HG02571 (cell line): ENCODE results near the gene FGF11.

Source experiments
- ATAC-seq: cut with Tn5 transposase; IDR thresholded peaks from one replicate; pipeline ENCODE4 v1.9.1; 2021; ENCODE audit warnings: mild to moderate bottlenecking, moderate library complexity; ENCODE audit not compliant: unreplicated experiment

Gene FGF11

GRCh38 chr17:7439462-7440112 is at the start of gene FGF11:
FGF11 (plus strand) TSS chr17:7439512; CDS start chr17:7439621, 109 bp downstream.
- no peak for ATAC-seq

DNA sequence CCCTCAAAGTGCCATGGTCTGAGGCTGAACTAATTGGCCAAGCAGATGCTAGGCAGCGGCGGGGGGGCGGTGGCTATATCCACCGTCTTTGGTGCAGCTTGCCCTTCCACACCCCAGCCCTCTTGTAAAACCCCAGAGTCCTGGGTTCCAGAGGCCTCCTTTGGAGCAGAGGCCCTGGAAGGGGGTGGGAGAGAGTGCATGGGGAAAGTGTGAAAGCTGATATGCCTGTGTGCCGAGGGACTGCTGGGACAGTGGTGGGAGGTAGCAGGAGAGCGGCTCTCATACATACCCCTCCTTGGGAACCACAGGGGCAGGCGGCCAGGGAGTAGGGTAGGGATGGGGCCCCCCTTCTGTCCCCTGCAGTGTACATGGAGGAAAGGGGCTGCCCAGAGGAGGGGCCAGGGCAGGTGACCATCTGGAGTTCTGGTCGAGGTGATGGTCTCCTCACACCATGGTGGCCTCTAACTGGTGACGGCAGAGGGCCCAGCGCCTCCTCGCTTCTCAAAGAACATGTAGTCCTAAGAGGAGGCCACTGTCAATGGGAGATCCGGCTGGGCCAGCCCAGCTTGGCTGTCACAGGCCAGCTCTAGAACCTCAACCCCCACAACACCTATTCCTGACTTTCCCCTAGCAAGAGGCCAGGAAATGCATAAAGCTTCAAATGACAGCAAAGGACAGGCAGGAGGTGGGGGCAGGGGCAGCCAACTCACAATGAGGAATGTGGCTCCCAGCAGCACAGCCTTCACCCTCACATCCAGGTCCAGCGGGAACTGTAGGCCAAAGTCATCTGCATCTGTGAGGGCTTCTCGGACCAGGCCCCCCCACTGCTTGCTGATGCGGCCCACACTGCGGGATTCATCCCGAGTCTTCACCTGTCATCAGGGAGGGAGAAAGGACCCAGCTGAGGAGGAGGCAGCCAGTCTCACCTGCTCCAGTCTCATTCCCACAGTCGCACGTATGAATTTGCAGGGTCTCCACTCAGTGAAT is 49.1 kb upstream of the FGF11 start:
- no peak for ATAC-seq

GRCh38 chr17:7391307-7391706 is 48.0 kb upstream of the FGF11 start:
- no peak for ATAC-seq

- ATAC-seq, result no peak
Measured at GRCh38 chr17:7392696-7393612, 46.4 kb upstream of the FGF11 start.

DNA sequence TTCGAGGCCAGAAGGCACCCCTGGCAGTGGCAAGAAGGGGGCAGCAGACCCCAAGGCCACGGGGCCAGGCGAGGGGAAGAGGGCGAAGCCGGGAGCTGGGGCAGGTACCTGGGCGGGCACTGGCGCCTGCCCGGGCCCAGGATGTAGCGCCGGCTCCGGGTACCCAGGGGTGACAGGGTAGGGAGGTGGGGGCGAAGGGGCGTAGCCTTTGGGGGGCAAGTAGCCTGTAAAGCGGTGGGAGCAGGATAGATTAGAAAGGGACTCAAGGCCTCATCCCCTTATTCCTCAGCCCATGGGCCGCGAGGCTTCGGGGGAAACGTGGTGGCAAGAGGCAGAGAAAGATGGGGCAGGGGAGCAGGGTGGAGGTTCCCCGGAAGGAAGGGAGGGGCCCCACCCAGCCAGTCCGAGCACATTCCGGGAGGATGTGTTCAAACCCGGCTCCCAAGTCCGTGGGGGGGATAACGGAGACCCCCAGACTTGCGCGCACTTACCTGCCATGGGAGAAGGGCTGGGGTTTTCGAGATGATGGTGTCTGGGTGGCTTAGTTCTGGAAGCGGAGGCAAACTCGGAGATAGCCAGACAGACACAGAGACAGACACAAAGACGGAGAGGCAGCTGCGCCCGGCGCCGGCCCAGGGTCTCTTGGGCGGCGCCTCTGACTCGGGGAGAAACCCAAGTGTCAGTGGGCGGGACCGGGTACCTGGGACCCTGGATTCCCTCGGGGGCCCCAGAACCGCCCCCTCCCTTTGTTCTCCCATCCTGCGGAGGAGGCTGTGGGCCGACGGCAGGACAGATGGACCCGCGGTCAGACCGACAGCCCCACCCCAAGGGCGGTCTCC is 45.5 kb upstream of the FGF11 start:
- peak; percentile 43 for ATAC-seq

- ATAC-seq, result peak; percentile 62
Measured at GRCh38 chr17:7394452-7395191, 44.7 kb upstream of the FGF11 start, which contains the start of gene PLSCR3. PLSCR3 (minus strand) TSS chr17:7394525; CDS start chr17:7394110, 415 bp downstream.

- ATAC-seq, result no peak
Measured at GRCh38 chr17:7396147-7396546, 43.2 kb upstream of the FGF11 start.

DNA sequence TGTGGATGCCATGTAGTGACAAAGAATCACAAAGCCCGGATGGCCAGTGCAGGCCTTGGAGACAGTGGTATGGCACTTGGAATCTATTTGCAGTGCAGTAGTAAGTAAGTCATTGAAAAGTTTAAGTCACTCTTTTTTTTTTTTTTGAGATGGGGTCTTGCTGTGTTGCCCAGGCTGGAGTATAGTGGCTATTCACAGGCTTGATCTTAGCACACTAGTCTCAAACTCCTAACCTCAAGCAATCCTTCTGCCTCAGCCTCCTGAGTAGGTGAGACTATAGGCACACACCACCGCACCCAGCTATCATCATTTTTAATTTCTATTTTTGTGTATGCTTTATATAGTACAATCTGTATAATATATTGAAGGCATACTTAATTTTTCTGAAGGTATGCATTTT is 40.7 kb upstream of the FGF11 start:
- no peak for ATAC-seq

GRCh38 chr17:7403043-7403726 is 36.1 kb upstream of the FGF11 start:
- ATAC-seq, result no peak

GRCh38 chr17:7403727-7403976 is 35.7 kb upstream of the FGF11 start:
- ATAC-seq, result peak; percentile 3

DNA sequence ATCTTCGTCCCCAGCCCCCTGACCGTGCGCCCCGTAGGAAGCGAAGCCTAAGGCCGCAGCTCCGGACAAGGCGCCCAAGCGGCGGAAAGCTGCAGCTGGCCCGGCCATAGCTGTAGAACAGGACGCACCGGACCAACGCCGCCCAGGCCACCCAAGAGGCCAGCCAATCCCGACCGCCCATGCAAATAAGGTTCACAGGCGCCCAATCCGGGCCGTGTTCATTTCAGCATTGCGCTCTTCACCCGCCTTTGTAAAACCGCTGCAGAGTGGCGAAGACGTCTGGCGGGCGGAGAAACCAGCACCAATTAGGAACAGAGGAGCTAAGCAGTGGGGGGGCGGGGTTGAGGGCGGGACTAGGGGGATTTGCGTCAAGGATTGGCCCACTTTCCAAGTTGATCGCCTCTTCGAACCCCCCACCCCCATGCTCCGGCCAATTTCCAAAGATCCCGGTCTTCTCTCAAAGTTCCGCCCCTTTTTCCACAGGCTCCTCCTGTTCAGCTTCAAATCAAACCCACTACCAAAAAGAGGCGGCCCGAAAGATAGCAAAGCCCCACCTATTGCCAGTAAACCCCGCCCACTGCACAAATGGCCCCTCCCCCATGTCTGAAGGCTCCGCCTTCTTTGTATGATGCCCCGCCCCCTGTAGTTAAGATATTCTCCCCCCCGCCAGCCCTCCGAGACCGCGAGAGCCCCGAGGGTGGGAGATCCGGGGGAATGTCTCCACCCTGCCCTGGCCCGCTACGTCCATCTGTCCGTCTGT is 35.2 kb upstream of the FGF11 start, which contains the start of gene TMEM256:
TSS of gene TMEM256 (minus strand) at position 121 of the 760 bp plus-strand sequence. CDS start at position 108, 13 bp downstream.
- peak; percentile 92 for ATAC-seq

GRCh38 chr17:7404737-7405349 is 34.5 kb upstream of the FGF11 start:
- no peak for ATAC-seq

GRCh38 chr17:7405350-7406234 is 33.7 kb upstream of the FGF11 start:
- ATAC-seq, result no peak

DNA sequence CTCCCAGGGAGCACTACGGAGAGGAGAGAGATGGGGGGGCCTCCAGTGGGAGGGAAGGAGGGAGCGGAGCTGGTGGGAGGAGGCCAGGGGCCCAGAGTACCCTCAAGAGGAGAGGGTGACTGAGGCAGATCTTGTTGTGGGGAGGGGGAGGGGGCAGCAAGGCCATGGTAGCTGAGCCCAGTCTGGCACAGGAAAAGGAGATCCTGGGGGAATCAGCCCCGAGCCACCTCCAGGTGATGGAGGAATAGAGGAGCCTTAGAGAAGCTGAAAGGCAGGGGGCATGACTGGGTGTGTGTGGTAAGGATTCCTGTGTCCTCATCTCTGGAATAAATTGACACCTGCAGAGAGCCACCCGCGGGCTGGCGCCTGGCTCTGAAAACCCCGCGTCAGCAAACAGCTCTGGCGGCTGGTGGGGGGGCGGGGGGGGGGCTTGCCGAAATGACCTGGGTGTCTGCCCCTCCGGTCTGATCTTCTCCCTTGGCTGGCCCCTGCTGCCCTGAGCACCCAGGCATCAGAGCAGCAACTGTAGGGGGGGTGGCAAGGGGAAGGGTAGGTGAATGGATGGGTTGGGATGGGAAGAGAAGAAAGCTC is 33.0 kb upstream of the FGF11 start:
- ATAC-seq, result no peak

DNA sequence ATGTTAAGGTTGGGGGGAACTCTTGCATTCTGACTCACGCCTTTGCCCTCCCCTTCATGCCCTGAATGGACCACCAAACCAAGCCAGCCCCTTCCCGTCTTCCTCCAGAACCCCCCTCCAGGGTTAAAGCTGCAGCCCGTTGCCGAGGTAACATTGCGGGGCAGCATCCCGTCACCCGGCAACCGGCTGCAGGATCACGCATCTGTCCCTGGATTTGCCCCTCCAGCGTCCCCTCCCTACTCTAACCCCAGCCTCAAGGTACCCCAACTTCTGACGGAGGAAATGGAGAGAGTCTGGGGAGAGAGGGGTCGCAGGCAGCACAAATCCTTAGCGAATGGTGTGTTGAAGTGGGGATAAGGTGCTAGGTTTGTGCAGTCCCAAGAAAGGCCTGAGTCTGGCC is 32.2 kb upstream of the FGF11 start:
- no peak for ATAC-seq

DNA sequence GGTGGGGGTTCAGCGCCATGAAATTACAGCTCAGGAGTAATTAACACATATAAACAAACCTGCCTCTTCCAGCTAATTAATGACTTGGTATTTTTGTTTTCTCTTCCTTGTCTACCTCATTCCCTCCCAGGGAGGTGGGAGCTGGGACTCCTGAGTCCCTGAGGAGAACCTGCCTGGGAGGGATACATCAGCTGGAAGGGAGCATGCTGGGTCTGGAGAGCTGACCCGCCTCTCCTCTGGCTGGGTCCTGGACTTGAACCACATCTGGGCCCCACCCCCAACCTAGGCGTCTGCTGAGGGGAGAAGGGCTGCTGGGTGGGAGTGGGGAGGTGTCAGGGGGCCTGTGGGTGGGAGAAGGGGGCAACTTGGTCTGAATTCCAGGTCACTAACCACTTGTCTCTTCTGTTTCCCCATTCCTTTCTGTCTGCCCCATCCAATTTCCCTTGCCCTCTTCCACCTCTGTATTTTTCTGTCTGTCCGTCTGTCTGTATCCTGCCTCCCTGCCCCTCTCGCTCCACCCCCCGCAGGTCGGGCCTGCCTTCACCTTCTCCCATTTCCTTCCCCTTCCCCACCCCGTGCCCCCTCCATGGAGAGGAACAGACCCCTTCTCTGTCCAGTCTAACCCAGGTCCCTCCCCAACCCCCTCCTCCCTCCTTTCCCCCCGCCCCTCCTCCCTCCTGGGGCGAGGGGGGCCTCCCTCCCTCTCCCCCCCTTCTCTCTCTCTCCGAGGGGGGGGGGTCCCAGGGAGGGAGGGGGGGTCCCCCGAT is 31.6 kb upstream of the FGF11 start, which contains the start of gene NLGN2:
TSS of gene NLGN2 (plus strand) at position 361 of the 767 bp plus-strand sequence. CDS start 411 bp downstream, outside the sequence.
- ATAC-seq, result no peak
